HK-2 (cell line): ENCODE measurements around the gene DOCK4.

Experiments used
- DNase-seq: peaks from one replicate; pipeline ENCODE4 v3.0.0-alpha.2; 2018; ENCODE audit not compliant: unreplicated experiment

Gene DOCK4

DNA sequence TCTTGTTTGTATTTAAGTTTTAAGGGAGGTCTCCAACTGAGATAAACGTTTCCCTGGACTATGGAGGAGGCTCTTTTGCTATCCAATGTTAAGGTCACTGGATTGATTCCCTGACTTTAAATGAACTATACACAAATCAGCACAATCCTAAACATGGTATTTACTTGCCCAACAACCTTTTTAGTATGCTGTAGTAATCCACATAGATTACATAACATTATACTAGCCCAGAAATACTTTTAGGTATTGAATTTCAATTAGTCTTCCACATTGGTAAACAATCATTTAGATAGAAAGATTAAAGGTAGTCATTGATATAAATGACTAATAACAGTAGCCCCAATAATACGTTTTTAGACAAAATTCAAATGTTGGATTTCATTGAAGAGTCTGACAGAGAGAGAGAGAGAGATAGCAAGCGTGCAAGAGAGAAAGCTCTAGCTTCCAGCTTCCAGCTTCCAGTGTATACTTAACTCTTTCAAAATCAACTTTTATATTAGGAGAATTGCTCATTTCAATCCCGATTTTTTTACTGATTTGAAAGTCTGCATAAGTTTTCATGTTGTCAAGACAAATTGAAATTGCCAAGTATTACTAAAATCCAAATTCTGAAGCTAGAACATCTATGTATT is 155.8 kb downstream of the DOCK4 start:
- DNase-seq, result no peak

DNA sequence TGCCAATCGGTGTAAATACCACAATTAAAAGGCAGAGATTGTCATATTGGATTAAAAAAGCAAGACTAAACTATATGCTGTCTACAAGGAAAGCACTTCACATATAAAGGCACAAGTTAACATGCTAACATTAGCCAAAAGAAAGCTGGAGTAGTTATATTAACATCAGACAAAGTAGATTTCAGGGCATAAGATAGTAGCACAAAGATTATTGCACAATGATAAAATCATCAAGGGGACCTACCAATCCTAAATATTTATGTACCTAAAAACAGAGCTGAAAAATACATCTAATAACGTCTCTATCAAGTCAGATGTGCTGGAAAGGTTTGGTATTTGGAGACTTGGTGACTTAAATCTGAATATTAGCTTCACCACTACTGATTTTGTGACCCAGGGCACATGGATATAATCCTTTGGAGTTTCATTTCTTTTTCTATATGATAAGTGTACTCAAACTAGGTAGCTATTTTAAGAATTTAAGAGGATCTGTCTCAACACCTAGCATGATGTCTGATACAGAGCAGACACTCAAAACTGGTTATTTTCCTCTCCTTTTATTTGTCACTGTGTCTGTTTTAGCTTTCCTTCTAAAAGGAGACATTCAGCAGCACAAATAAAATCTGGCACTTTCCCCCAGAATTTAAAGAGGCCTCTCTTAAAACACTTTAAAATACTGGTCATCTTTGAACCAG is 156.5 kb downstream of the DOCK4 start:
- no peak for DNase-seq

DNA sequence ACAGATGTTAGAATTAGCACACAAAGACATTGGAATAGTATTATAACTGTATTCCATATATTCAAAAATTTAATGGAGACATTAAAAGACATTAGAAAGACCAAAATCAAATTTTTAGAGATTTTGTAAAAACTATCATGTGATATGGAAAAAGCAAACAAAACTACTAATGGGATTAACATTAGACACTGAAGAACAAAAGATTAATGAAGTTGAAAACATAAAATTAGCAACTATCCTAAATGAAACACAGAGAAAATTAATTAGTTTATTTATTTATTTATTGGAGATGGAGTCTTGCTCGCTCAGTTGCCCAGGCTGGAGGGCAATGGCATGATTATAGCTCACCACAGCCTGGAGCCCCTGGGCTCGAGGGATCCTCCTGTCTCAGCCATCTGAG is 158.8 kb downstream of the DOCK4 start:
- no peak for DNase-seq

DNA sequence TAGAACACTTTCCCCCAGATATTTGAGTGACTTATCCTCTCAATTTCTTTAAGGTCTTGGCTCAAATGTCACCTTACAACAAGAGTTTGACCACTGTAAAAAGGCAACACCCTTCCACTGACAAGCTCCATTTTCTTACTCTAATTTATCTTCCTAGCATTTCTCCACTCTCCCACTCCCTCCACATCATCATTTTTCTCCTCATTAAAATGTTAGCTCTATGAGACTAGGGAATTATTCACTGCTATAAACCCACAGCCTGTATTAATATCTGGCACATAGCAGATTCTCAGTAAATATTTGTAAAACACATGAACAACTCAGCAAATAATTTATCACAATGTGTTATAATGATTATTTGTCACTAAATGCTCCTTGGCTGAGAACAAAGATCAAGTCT is 161.0 kb downstream of the DOCK4 start:
- no peak for DNase-seq

DNA sequence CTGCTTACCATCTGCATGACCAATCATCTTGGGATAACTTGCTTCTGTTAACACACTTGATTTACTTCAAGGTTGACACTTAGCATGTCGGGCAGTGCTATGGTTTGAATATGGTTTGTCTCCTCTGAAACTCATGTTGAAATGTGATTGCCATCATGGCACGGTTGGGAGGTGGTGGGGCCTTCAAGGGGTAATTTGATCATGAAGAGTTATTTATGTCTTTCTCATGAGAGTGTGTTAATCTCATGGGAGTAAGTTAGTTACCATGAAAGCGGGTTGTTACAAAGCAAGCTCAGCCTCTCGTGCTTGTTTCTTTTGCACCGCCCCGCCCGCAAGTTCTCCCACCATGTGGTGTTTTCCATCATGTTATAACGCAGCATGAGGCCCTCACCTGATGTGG is 163.6 kb downstream of the DOCK4 start:
- DNase-seq, result no peak

DNA sequence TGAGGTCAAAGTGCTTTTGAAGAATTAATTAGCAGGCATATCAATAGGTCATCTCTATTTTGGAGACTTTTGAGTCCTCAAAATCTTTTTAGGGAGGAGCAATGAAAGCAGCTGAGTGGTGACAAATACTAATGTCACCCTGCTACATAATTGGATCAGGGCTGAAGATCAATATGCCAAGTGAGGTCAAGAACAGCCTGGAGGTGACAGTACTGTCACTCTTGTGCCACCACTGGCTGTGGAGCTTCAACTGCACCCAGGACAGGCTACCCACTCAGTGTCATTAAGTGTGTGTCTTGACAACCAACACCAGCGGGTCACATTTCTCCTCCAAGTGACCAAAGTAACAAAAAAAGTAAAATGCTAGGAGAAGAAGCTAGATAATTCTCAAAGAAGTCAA is 167.8 kb downstream of the DOCK4 start:
- DNase-seq, result no peak

DNA sequence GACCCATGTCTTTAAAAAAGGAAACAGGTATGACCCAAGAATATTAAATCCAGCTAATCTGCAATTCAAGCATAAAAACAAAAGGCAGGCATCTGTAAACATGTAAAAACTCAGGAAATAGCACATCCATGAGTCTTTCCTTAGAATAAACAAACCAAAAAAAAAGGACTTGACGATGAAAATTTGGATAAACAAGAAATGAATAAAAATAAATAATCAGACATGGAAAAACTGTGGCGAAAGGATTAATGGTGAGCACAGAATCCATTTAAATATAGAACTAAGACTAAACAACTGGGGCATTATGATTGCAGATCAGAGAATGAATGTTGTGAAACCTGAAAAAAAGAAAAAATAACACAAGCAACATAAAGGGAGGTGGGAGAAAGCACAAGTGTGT is 170.1 kb downstream of the DOCK4 start:
- no peak for DNase-seq

DNA sequence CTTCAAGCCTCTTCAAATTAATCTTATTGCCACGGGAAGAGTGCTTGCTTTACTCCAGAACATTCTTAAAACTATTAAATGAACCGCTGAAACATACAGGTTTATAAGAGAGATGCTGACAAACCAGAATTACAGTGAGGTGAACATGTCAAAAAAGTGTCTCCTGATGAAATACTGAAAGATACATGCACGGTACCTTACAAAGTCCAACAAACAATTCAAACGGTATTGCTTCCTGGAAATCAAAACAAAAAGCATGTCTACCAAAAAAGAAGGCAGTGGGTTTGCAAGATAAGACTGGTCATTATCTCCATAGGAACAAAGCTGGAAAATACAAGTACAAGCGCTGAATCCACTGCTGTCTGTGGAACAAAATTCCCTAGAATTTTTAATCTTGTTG is 174.5 kb downstream of the DOCK4 start:
- no peak for DNase-seq

DNA sequence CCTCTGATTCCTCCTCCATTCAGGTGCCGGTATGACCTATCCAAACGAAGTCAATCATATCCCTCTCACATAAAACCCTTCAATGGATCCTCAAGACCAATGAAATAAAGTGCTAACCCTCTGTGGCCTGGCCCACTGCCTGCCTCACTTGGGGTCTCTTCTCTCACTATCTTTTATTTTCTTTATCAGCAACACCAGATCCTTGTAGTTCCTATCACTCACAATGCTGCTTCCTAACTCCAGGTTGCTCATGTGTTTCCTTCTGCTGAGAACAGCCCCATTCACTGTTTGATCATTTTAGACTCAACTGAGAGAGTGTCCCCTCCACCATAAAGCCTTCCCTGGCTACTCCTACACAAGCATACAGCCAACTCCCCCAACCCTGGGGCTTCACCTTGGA is 180.6 kb downstream of the DOCK4 start:
- no peak for DNase-seq

DNA sequence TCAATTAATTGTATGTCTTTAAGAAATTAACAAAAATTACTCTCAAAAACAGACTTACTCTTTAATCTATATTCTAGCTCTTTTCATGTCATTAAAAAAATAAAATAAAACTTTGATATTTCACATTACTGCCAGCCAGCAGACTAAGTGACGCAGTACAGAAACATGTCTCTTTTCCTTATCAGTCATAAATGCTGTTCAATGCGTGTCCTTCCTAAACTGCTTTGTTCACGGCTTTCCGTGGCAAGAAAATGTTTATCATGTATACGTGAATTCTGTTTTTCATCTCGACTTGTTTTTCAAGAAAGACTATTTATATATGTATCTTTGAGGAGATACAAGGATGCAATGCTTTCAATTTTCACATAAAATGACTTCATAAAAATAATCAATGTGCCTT is 182.4 kb downstream of the DOCK4 start:
- DNase-seq, result no peak

DNA sequence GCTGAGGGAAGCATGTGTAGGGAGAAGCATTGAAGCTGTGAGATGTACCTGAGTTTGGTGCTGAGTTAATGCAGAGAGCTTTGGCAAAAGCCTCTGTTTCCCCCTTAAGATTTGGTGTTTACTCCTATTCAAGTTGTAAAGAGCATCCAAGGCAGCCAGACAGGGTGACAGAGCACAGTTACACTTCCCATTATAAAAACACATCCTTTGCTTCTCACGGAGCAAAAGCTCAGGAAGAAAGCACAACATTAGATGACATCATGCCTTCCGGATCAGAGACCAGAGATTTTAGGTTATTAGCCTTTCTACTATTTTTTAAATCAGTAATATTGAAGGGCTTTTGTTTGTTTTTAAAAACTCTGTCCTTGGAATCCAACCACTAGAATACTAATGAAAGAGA is 182.9 kb downstream of the DOCK4 start:
- no peak for DNase-seq

DNA sequence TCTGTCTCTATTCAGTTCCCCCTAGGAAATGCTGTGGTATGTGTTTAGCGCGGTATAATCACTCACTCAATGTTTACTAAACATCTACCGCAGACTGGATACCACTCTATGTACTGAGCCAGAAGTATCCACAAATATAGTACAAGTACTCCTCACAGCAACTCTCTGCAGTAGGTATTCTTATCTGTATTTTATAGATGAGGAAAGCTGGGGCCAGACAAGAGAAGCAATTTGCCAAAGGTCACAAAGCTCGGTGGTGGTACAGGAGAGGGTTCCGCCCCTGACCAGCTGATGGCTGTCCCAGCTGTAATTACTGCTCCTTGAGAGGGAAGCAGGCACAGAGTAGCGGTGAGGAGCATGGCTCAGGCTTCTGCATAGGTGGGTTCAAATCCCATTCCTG is 184.1 kb downstream of the DOCK4 start:
- no peak for DNase-seq

DNA sequence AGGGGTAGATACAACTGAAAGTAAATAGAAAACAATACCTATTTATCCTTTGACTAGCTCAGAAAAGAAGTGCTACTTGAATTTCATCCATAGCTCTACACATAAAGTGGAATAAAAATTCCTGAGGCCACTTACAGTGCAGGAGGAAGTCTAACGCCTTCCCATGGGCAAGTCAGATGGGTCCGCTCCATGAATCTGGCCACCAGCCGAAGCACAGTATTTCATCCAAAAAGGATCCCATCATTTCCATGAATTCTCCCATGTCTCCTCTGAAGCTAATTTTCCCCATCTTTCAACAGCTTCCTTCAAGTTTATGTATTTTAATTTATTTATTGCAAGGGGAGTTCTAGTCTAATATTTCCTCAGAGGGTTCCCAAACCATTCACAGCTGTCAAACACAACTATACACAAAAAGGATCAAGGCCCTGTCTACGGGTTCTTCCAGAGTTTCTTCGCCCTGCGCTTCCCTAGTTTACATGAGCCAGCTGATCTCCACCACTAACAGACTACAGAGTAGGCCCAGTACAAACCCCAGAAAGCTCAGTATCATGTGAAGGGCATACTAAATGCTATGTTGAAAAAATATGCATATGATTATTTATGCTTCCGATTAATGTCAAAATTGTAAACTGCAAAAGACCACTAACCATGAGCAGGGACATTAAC is 184.7 kb downstream of the DOCK4 start:
- no peak for DNase-seq

DNA sequence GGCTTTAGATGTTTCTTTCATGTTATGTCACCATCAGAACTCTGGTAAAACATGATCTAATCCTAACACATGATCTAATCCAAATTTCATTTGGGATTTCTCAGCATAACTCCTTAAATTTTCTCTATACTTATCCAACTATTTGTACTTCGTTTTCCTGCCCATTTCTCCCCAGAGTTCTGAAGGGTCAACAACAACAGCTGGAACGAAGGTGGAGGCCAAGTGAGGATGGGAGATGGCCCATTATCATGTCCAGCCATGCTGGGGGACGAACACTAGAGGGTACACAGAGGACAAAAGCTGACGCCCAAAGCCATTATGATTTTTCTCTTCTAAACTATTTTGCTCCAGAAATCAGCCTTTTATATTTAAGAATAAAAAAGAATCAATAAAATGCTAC is 185.4 kb downstream of the DOCK4 start:
- no peak for DNase-seq

DNA sequence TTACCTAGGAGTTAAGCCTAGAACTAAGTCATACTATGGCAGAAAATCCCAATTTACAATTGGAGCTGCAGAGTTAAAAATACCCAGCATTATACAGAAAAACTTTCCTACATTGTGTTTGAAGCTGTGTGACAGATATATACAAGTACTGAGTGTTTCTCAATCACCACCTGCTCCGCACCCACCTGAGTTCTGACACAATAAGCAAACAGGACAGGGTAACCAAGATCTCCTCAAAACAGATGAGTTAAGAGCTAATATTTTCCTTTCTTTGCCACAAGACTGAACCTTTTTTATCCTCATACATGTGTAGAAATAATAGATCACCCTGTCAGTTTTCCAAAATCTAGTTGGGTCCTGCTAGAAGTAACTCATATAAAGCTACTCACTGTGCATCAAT is 186.3 kb downstream of the DOCK4 start:
- no peak for DNase-seq

DNA sequence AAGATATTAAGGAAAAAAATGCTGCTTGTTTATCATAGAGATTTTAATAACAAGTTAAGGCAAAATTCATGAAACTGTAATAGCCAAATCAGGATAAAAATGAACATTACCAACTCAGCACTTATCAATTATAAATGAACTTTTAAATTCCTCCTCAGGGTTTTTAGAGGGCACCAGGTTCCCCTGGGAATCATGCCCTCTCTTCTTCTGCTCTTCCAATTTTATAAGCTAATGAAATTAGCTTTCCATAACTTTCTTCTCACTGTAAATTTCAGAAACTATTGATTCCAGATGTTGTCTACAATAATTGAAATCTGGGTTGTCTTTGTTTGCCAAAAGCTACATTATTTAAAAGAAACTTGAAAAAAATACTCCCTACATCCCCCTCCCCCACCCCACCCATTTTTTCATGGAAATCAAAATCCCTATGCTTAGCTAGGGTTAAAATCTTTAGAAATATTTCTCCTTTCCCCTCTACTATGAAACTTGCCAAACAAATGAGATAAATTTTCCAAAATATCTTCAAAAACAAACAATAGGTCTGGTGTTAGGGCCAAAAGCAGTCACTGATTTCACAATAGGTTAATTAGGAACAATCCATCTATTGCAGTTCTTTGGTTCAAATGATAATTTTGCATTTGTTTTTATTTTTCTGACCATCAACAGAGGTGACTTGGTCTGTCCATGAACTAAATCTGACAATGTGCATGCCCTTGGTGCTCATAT is 187.7 kb downstream of the DOCK4 start:
- no peak for DNase-seq

DNA sequence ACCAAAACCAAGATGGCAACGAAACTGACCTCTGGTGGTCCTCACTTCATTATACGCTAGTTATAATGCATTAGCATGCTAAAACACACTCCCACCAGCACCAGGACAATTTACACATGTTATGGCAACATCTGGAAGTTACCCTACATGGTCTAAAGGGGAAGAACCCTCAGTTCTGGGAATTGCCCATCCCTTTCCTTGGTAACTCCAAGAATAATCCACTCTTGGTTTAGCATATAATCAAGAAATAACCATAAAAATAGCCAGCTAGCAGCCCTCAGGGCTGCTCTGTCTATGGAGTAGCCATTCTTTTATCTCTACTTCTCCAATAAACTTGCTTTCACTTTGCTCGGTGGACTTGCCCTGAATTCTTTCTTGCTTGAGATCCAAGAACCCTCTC is 191.1 kb downstream of the DOCK4 start:
- no peak for DNase-seq

DNA sequence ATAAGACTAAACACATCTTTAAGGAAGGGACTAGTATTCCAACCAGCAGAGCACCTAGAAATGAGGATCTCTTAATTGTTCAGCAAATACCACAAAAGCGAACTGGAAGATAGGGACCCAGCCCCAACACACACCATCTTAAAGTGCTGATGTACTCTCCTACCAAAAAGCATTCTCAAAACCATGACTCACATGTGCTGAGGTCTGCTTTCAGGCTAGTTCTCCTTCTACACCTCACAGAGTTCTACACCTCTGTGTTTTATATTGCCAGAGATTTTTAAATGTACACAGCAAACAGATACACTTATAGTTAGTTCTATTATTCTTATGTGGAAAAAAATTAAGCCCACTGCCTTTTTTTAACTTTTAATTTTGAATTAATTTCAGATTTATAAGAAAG is 191.9 kb downstream of the DOCK4 start:
- DNase-seq, result no peak

DNA sequence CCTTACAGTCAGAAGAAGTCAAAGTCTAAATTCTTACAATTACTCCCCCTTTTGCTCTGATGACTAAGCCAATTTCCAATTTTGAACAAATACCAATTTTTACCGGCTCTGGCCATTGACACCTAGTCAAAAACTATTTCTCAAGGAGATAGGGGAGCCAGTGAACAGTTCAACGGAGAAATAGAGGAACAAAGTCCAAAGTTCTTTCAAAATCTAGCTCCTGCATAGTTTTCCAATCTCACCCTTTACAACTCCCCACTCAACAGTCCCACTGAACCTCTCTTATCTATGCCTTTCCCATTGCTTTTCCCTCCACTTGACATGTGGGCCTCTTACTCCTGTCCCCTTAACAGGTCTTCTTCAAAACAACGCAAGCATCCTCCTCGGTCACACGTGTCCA is 192.9 kb downstream of the DOCK4 start:
- no peak for DNase-seq

DNA sequence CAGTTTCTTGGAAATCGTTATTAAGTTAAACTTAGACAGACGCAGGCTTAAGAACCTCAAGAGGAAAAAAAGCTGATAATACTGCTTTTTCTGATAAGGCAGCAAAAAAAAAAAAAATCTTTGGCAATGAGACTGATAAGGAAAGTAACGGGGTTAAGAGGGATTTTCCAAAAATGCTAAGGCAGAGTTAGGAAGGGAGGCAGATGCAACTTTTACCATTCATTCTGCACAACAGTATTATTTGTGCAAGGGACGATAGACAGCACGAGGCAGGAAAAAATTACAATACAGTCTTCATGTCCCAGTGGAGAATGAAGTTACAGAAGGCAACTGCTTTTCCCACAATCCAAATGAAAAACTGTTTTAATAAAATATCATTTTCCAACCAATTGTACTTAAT is 194.0 kb downstream of the DOCK4 start:
- DNase-seq, result no peak

DNA sequence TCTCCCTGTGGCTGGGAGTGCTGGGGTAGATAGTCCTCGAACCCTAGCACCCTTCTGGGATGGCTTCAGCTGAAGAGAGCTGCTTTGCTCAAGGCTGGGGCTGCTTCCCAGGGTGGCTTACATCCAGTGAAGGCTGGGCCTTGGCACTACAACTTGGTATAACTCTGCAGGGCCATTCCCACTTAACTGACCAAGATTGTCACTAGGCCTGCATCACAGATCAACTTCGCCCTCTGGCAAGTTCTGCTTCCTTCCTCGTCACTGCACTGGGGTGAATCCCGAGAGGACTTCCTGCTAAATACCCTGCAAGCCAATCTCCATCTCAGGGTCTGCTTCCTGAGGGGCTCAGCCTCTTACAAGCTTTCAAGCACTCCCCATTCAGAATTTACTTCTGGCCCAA is 195.2 kb downstream of the DOCK4 start:
- no peak for DNase-seq

DNA sequence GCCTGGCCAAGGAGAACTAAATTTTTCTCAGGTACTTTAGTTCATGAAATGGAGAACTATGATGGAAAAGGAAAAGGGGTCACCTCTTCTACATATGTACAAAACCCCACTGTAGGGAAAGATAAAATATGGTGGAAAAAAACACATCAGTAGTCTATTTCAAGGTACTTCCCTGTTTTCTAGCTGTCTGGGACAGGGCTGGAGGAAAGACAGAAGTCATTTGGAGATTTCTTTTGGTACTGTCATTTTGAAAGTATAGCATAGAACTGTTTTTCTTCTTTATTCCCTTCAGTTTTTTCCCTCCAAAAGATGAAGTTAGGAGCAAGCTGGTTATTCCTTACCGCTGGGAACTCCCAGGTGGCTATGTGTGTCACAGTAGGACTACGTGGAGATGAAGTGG is 196.1 kb downstream of the DOCK4 start:
- no peak for DNase-seq

DNA sequence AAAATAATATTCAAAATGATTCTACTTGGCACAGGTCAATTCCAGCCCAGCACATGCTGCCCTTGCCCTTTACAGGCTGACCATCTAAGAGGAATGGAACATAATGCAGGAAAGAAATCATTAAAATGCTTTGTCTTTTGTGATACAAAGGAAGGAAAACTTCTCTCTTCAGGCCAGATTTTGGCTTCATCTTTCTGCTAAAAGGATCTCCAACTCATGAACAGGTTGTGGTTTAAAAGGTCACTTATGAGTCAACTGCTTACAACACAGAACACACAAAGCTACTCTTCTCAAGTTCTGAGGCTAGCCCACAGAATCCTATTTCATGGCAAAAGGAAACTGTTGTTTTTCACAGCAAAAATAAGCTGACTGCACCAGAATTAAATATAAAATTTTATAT is 197.1 kb downstream of the DOCK4 start:
- DNase-seq, result no peak
